Parathyroid adenoma (tissue), 2 donors: ENCODE results near the gene TNPO1.

Source experiments
- H2AFZ ChIP-seq: fragments of 300-600 bp; sonication (generic); one replicate; pipeline ENCODE4 v1.7.0; 2017; ENCODE audit warnings: antibody characterized with exemption, mild to moderate bottlenecking
- H3K27ac ChIP-seq: fragments of 300-600 bp; sonication (generic); one replicate; pipeline ENCODE4 v1.7.0; 2017
- H3K27me3 ChIP-seq: fragments of 300-600 bp; sonication (generic); one replicate; pipeline ENCODE4 v1.7.0; 2017; ENCODE audit warnings: low read length; ENCODE audit not compliant: control insufficient read depth, insufficient read depth
- H3K36me3 ChIP-seq: fragments of 300-600 bp; sonication (generic); one replicate; pipeline ENCODE4 v1.7.0; 2017; ENCODE audit warnings: low read length; ENCODE audit not compliant: control insufficient read depth, insufficient read depth
- H3K4me1 ChIP-seq: fragments of 300-600 bp; sonication (generic); one replicate; pipeline ENCODE4 v1.7.0; 2017; ENCODE audit warnings: control low read depth
- H3K4me2 ChIP-seq: fragments of 300-600 bp; sonication (generic); one replicate; pipeline ENCODE4 v1.7.0; 2017; ENCODE audit warnings: low read length
- H3K4me3 ChIP-seq: fragments of 300-600 bp; sonication (generic); one replicate; pipeline ENCODE4 v1.7.0; 2017; ENCODE audit warnings: low read depth, low read length
- H3K79me2 ChIP-seq: fragments of 300-600 bp; sonication (generic); one replicate; pipeline ENCODE4 v1.7.0; 2017; ENCODE audit warnings: control low read depth
- H3K9ac ChIP-seq: fragments of 300-600 bp; sonication (generic); one replicate; pipeline ENCODE4 v1.7.0; 2017; ENCODE audit warnings: mild to moderate bottlenecking
- H3K9me3 ChIP-seq: fragments of 300-600 bp; sonication (generic); one replicate; pipeline ENCODE4 v1.7.0; 2017; ENCODE audit warnings: low read length; ENCODE audit not compliant: control insufficient read depth
- TF ChIP-seq, protein P1 (sequence below): fragments of 300-600 bp; sonication (generic); IDR thresholded peaks from one replicate; pipeline ENCODE4 v1.7.0; 2017; ENCODE audit warnings: antibody characterized with exemption, mild to moderate bottlenecking
- donor health status: primary hyperparathyroidism.

TNPO1 gene

DNA sequence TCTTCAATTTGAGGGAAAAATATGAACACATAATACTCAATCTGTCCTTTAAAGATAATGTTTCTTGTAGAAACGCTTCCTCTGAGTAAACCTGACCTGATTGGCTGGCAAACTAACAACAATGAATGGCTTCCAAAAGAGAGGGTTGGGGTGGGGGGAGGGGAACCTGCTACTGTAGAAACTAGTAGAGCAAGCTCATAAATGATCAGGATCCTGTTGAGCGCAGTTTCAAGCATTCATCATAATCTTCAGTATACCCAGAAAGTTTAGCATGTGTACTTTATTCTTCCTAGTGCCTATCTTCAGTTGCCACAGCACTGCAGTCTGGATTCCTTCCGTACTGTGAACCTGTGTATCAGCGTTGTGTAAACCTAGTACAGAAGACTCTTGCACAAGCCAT is 76.4 kb downstream of the TNPO1 start:
- no peaks in the 10 kb centered on the region for H3K36me3 ChIP-seq
- H2AFZ ChIP-seq: no peak overlapping the region
- no peak overlapping the region for H3K9ac ChIP-seq
- H3K27me3 ChIP-seq: no peaks in the 10 kb centered on the region
- no peak overlapping the region for H3K27ac ChIP-seq
- H3K9me3 ChIP-seq: no peaks in the 10 kb centered on the region
- H3K4me2 ChIP-seq: no peak overlapping the region
- no peaks in the 10 kb centered on the region for H3K79me2 ChIP-seq
- H3K4me3 ChIP-seq: no peak overlapping the region
- H3K4me1 ChIP-seq: no peaks in the 10 kb centered on the region
- TF ChIP-seq, protein P1, sequence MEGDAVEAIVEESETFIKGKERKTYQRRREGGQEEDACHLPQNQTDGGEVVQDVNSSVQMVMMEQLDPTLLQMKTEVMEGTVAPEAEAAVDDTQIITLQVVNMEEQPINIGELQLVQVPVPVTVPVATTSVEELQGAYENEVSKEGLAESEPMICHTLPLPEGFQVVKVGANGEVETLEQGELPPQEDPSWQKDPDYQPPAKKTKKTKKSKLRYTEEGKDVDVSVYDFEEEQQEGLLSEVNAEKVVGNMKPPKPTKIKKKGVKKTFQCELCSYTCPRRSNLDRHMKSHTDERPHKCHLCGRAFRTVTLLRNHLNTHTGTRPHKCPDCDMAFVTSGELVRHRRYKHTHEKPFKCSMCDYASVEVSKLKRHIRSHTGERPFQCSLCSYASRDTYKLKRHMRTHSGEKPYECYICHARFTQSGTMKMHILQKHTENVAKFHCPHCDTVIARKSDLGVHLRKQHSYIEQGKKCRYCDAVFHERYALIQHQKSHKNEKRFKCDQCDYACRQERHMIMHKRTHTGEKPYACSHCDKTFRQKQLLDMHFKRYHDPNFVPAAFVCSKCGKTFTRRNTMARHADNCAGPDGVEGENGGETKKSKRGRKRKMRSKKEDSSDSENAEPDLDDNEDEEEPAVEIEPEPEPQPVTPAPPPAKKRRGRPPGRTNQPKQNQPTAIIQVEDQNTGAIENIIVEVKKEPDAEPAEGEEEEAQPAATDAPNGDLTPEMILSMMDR: no peak

DNA sequence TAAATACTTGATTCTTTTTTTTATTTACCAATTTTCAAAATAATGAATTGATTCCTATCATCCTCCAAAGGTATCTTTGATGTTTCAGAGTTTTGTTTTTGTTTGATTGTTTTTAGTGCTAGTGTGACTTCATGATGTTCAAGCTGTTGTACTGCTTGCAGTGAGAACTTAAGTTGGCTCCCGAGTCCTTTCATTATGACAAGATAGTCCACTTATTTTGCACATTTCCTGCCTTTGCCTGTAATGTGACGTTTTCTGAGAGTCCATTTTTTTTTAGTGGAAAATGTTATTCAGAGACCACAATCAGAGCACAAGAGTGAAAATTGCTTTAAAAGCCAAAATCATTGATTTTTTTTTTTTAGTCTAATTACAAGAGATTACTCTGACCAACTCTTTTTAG is 79.3 kb downstream of the TNPO1 start:
- no peaks in the 10 kb centered on the region for H3K36me3 ChIP-seq

DNA sequence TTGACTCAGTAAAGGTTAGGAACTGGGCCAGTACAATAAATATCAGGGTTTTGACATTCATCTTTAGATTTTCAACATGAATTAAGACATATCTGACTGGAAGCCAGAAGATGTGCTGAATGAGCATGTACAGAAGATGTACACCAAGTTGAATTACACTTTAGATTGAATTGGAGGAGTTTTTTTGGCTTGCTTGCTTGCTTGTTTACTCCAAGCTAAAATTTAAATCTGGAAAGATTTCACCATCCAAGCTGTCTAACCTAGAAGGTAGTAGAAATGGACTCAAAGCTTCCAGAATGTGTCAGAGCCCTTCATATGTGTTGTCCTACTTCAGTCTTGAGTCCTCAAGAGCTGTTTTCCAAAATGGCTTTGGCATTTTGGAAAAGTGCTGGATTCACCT is 90.3 kb downstream of the TNPO1 start:
- no peak overlapping the region for H3K27ac ChIP-seq
- no peak overlapping the region for H3K9ac ChIP-seq
- no peak overlapping the region for H3K4me3 ChIP-seq
- H3K4me2 ChIP-seq: no peak overlapping the region
- H3K9me3 ChIP-seq: no peaks in the 10 kb centered on the region
- no peaks in the 10 kb centered on the region for H3K4me1 ChIP-seq
- TF ChIP-seq, protein P1: no peak
- H3K27me3 ChIP-seq: no peaks in the 10 kb centered on the region
- no peak overlapping the region for H2AFZ ChIP-seq
- no peaks in the 10 kb centered on the region for H3K79me2 ChIP-seq
- H3K36me3 ChIP-seq: no peaks in the 10 kb centered on the region

More for the DNA sequence above, 79.3 kb downstream of the TNPO1 start:
- no peak overlapping the region for H3K9ac ChIP-seq
- H3K9me3 ChIP-seq: no peaks in the 10 kb centered on the region
- H3K4me2 ChIP-seq: no peak overlapping the region
- H3K27me3 ChIP-seq: no peaks in the 10 kb centered on the region
- H3K27ac ChIP-seq: no peak overlapping the region
- TF ChIP-seq, protein P1: no peak
- no peak overlapping the region for H2AFZ ChIP-seq
- no peaks in the 10 kb centered on the region for H3K79me2 ChIP-seq
- no peak overlapping the region for H3K4me3 ChIP-seq
- H3K4me1 ChIP-seq: no peaks in the 10 kb centered on the region

DNA sequence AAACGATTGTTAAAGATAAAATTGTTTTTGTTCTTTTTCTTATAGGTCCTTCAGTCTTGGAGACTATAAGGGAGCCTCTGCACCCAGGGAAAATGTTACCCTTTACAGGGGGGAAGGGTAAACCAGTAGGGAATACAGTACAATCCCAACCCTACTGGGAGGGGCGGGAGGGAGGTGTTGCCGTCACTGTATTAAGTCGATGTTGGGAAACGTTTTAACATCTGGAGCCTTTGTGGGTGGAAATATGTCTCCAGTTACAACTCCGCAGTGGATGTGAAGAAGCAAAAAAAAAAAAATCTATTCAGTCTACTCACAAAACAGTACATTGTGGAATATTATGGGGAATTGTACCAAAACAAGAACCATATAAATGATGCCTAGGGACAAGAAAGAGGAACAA is 92.2 kb downstream of the TNPO1 start:
- TF ChIP-seq, protein P1: no peak
- Histone ChIP-seq H3K36me3 (no peaks in the 10 kb centered on the region), H2AFZ (no peak overlapping the region), H3K9ac (no peak overlapping the region), H3K4me1 (no peaks in the 10 kb centered on the region), H3K4me3 (no peak overlapping the region), H3K79me2 (no peaks in the 10 kb centered on the region), H3K4me2 (no peak overlapping the region), H3K27me3 (no peaks in the 10 kb centered on the region), H3K27ac (no peak overlapping the region), H3K9me3 (no peaks in the 10 kb centered on the region)

DNA sequence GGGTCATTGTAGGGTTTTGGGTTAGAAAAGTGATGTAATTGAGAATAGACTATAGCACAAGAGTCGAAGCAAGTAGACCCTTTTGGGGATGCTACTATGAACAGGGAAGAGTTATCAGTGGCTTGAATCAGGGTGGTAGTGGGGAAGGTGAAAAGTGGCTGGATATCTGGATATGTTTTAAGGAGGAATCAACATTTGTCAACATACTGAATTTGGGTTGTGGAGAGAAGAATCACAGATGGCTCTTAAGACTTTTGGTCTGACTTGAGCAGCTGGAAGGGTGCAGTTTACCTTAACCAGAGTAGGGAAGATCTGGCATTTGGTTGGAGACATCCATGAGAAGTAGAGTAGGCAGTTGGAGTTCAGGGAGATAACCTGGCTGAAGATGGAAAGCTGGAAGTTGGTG is 100.9 kb downstream of the TNPO1 start:
- Histone ChIP-seq H3K9me3 (no peaks in the 10 kb centered on the region), H3K4me1 (no peaks in the 10 kb centered on the region), H3K27ac (no peak overlapping the region), H3K9ac (no peak overlapping the region), H3K4me3 (no peak overlapping the region), H3K4me2 (no peak overlapping the region), H3K36me3 (no peaks in the 10 kb centered on the region), H2AFZ (no peak overlapping the region), H3K79me2 (no peaks in the 10 kb centered on the region), H3K27me3 (no peaks in the 10 kb centered on the region)
- TF ChIP-seq, protein P1: no peak
